A673 (cell line): ENCODE measurements around the gene TCF12. TPM values are rescaled to one million over a fixed set of nuclear protein-coding genes. Genes with fewer than 3 reads are reported as not detected.

Source experiments
- BruUV-seq: library from RNA; stranded (reverse); fragments of 400-500 nt; replicated peaks from 2 replicates; lab custom pipeline; 2021; lab: Mats Ljungman, UMichigan
- CTCF ChIA-PET: fragments of 300-600 bp; sonication (Branson Sonifier 250); formaldehyde crosslinking; loops from one replicate; lab custom pipeline; 2022; ENCODE audit warnings: antibody characterized with exemption; lab: Charles Lee
- POLR2A ChIA-PET: fragments of 300-600 bp; sonication (Branson Sonifier 250); formaldehyde crosslinking; loops from one replicate; lab custom pipeline; 2022; ENCODE audit warnings: antibody characterized with exemption; ENCODE audit not compliant: low non-redundant PET; lab: Charles Lee
- DNase-seq: peaks from one replicate; pipeline ENCODE4 v3.0.0-alpha.2; 2015; ENCODE audit warnings: low spot score
- H3K27ac ChIP-seq: fragments of 200-600 bp; sonication (generic); 2 replicates; pipeline ENCODE4 v1.5.1; 2016; ENCODE audit warnings: mixed run types, low read depth, mild to moderate bottlenecking, mixed read lengths, antibody characterized with exemption, low read length; ENCODE audit not compliant: poor library complexity, severe bottlenecking
- H3K27me3 ChIP-seq: fragments of 200-600 bp; sonication (generic); replicated peaks from 2 replicates; pipeline ENCODE4 v1.6.1; 2017; ENCODE audit warnings: mixed run types, low read depth, mild to moderate bottlenecking, mixed read lengths, antibody characterized with exemption, low read length; ENCODE audit not compliant: insufficient read depth, poor library complexity
- H3K36me3 ChIP-seq: fragments of 200-600 bp; sonication (generic); 2 replicates; pipeline ENCODE4 v1.6.1; 2016; ENCODE audit warnings: mixed run types, mild to moderate bottlenecking, mixed read lengths, antibody characterized with exemption, low read length; ENCODE audit not compliant: insufficient read depth, poor library complexity, severe bottlenecking
- H3K4me1 ChIP-seq: fragments of 200-600 bp; sonication (generic); 2 replicates; pipeline ENCODE4 v1.6.1; 2017; ENCODE audit warnings: mixed run types, mild to moderate bottlenecking, mixed read lengths, antibody characterized with exemption, low read length; ENCODE audit not compliant: insufficient read depth, poor library complexity, severe bottlenecking
- H3K4me3 ChIP-seq: fragments of 200-600 bp; sonication (generic); 2 replicates; pipeline ENCODE4 v1.5.1; 2016; ENCODE audit warnings: low read depth, mixed run types, mild to moderate bottlenecking, mixed read lengths, low read length; ENCODE audit not compliant: poor library complexity, severe bottlenecking
- H3K9me3 ChIP-seq: fragments of 200-600 bp; sonication (generic); 2 replicates; pipeline ENCODE4 v1.6.1; 2016; ENCODE audit warnings: mixed run types, low read depth, mild to moderate bottlenecking, mixed read lengths, antibody characterized with exemption, low read length; ENCODE audit not compliant: poor library complexity, severe bottlenecking
- EZH2 ChIP-seq: fragments of 200-600 bp; sonication (generic); IDR thresholded peaks from 2 replicates; pipeline ENCODE4 v1.6.1; 2017; ENCODE audit warnings: borderline replicate concordance, low read depth, mild to moderate bottlenecking, mixed read lengths, antibody characterized with exemption, low read length; ENCODE audit not compliant: poor library complexity, severe bottlenecking
- intact Hi-C: fragments of 100-400 bp; cut with micrococcal nuclease; formaldehyde crosslinking; loops from one replicate; pipeline ENCODE4 v1.10.0; 2022; ENCODE audit not compliant: unreplicated experiment
- total RNA-seq: library from RNA; stranded (reverse); gene quantifications from 2 replicates; pipeline ENCODE4 v1.2.3, GENCODE V29; 2021
- TF ChIP-seq, protein P1 (sequence below): fragments of 300-800, 200-600 bp; sonication (generic); conservative IDR thresholded peaks from 2 replicates; pipeline ENCODE4 v1.5.1; 2017; ENCODE audit warnings: low read depth, mild to moderate bottlenecking, antibody characterized with exemption, low read length, moderate library complexity, mixed read lengths

TCF12 gene
- total RNA-seq, 1 experiment from 2014 or later, result 351 TPM

GRCh38 chr15:57221134-57221533 lies 302.7 kb downstream of the TCF12 start:
- TF ChIP-seq, protein P1, sequence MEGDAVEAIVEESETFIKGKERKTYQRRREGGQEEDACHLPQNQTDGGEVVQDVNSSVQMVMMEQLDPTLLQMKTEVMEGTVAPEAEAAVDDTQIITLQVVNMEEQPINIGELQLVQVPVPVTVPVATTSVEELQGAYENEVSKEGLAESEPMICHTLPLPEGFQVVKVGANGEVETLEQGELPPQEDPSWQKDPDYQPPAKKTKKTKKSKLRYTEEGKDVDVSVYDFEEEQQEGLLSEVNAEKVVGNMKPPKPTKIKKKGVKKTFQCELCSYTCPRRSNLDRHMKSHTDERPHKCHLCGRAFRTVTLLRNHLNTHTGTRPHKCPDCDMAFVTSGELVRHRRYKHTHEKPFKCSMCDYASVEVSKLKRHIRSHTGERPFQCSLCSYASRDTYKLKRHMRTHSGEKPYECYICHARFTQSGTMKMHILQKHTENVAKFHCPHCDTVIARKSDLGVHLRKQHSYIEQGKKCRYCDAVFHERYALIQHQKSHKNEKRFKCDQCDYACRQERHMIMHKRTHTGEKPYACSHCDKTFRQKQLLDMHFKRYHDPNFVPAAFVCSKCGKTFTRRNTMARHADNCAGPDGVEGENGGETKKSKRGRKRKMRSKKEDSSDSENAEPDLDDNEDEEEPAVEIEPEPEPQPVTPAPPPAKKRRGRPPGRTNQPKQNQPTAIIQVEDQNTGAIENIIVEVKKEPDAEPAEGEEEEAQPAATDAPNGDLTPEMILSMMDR, result no peak
- TF ChIP-seq EZH2, result no peak
- Histone ChIP-seq H3K36me3 (no peaks in the 10 kb centered on the region), H3K9me3 (no peaks in the 10 kb centered on the region), H3K27me3 (no peaks in the 10 kb centered on the region), H3K4me3 (peak overlapping the region; percentile 58), H3K4me1 (peaks cover 50% of the 10 kb centered on the region), H3K27ac (peak overlapping the region; percentile 77)
- intact Hi-C loops, result no loop called here
- ChIA-PET POLR2A (interaction anchor here (0.6 to 0.7 kb wide), 2 partner anchors 39 to 75 kb away, joined by 3 read pairs; no protein-coding TSS in a partner anchor), CTCF (no interaction called here)
- no TSS peak for BruUV-seq
- no peak for DNase-seq

DNA sequence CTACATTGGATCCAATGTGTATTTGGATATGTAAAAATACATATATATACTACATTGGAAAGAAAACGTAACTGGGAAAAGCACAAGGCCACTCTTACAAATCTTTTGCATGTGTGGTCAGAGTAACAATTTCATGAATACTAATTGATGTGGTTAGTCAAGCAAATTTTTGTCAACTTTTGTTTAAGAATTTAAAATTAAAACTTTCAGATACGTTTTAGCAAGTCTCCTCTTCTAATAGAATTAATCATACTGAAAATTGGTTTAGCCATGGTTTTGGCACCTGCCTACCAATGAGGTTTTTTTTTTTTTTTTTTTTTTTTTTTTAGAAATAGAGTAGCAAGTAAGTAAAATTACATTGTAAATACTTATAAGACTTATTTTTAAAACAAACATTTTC lies 304.9 kb downstream of the TCF12 start:
- no TSS peak for BruUV-seq
- Histone ChIP-seq H3K9me3 (no peaks in the 10 kb centered on the region), H3K4me3 (peak overlapping the region; percentile 58), H3K27ac (peak overlapping the region; percentile 13), H3K4me1 (peaks cover 54% of the 10 kb centered on the region), H3K36me3 (no peaks in the 10 kb centered on the region), H3K27me3 (no peaks in the 10 kb centered on the region)
- ChIA-PET CTCF (no interaction called here), POLR2A (no interaction called here)
- DNase-seq, result no peak
- intact Hi-C loops, result no loop called here
- TF ChIP-seq, protein P1, result no peak
- TF ChIP-seq EZH2, result no peak

DNA sequence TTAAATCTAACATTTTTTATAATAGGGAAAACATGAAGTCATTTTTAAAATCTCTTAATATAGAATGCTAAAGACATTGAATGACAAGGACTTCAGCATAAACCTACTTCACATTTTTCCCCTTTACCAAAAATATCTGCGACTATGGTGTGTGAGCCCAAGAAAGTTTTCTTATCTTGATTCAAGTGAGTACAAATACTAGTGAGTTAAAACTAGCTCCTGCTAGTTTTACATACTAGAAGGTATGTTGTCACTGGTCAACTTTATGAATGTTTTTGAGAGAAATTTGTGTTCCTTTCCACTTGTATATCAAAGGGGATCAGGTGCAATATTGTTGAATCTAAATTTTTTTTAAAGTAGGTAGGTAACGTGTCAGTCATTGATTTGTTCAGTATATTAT lies 305.4 kb downstream of the TCF12 start:
- Histone ChIP-seq H3K27ac (peak overlapping the region; percentile 43), H3K4me3 (peak overlapping the region; percentile 13), H3K36me3 (no peaks in the 10 kb centered on the region), H3K9me3 (no peaks in the 10 kb centered on the region), H3K27me3 (no peaks in the 10 kb centered on the region), H3K4me1 (peaks cover 55% of the 10 kb centered on the region)
- DNase-seq, result no peak
- ChIA-PET POLR2A (no interaction called here), CTCF (no interaction called here)
- TF ChIP-seq, protein P1, result no peak
- no peak for TF ChIP-seq EZH2
- BruUV-seq, result no TSS peak
- intact Hi-C loops, result no loop called here
